ENCODE measurements around the gene POU3F2.
A peak's percentile ranks its signal among the peaks of the same experiment; 100 is the strongest.

POU3F2 gene

GRCh38 chr6:98843271-98844243, 9.2 kb downstream of the POU3F2 start:
- Histone ChIP-seq H3K27ac (replicated peaks; ENCODE audit: low read length) (no peak overlapping the region), H4K8ac (ENCODE audit: low read depth, low read length) (no peak overlapping the region), H3K4me1 (ENCODE audit: control insufficient read depth in 2 of 2, insufficient read depth in 1 of 2, low read depth in 1 of 2, low read length in 2 of 2) (peaks cover 5 to 15% of the 10 kb centered on the region in 2 donors), H3K4me2 (ENCODE audit: insufficient read depth, low read length, poor library complexity, severe bottlenecking) (peak overlapping the region; percentile 67), H3K79me1 (ENCODE audit: low read depth, low read length) (no peaks in the 10 kb centered on the region), H2BK120ac (ENCODE audit: low read depth, low read length) (no peak overlapping the region), H3K4ac (ENCODE audit: low read length) (peak overlapping the region; percentile 6), H4K91ac (ENCODE audit: low read depth, low read length, poor library complexity) (no peak overlapping the region), H3K9ac (ENCODE audit: low read depth, low read length, poor library complexity) (peak overlapping the region; percentile 36), H3K27me3 (ENCODE audit: control insufficient read depth in 3 of 3, insufficient read depth in 3 of 3, low read depth in 1 of 3, low read length in 3 of 3) (peaks cover 0 to 34% (median 16%) of the 10 kb centered on the region in 3 experiments), H2AK5ac (ENCODE audit: low read depth, low read length) (peak overlapping the region; percentile 60), H2BK15ac (ENCODE audit: low read length) (peak overlapping the region; percentile 93), H3K36me3 (replicated peaks in 1 of 2; ENCODE audit: control insufficient read depth in 2 of 2, insufficient read depth in 2 of 2, low read length in 2 of 2) (peaks cover 0 to 92% of the 10 kb centered on the region in 2 donors), H2BK12ac (ENCODE audit: low read length) (no peak overlapping the region), H3K4me3 (ENCODE audit: low read length in 2 of 2) (peak overlapping the region; percentile 71 to 99), H3K14ac (ENCODE audit: low read length) (peak overlapping the region; percentile 43), H3K23ac (ENCODE audit: low read depth, low read length, poor library complexity) (peak overlapping the region; percentile 34), H2AFZ (ENCODE audit: low read length) (no peak overlapping the region), H2BK5ac (ENCODE audit: low read length) (peak overlapping the region; percentile 56), H3K9me3 (replicated peaks in 1 of 2; ENCODE audit: control insufficient read depth in 2 of 2, insufficient read depth in 1 of 2, low read depth in 1 of 2, low read length in 2 of 2) (no peaks in the 10 kb centered on the region), H3K18ac (ENCODE audit: low read length) (peak overlapping the region; percentile 92)
- DNase-seq (ENCODE audit: low spot score), result peak; percentile 32
- no CpG with 5 or more reads among the region's 53 CpGs for WGBS, 2 donors (ENCODE audit: extremely low coverage in 2 of 2, insufficient read length in 2 of 2, insufficient replicate concordance in 1 of 2)

GRCh38 chr6:98844244-98845210, 10.2 kb downstream of the POU3F2 start:
- no peak overlapping the region for H4K91ac ChIP-seq (ENCODE audit: low read depth, low read length, poor library complexity)
- H3K9ac ChIP-seq (ENCODE audit: low read depth, low read length, poor library complexity), result no peak overlapping the region
- no CpG with 5 or more reads among the region's 51 CpGs for WGBS, 2 donors (ENCODE audit: extremely low coverage in 2 of 2, insufficient read length in 2 of 2, insufficient replicate concordance in 1 of 2)
- no peak overlapping the region for H3K23ac ChIP-seq (ENCODE audit: low read depth, low read length, poor library complexity)
- peaks cover 5 to 15% of the 10 kb centered on the region in 2 donors for H3K4me1 ChIP-seq (ENCODE audit: control insufficient read depth in 2 of 2, insufficient read depth in 1 of 2, low read depth in 1 of 2, low read length in 2 of 2)
- no peak overlapping the region for H3K14ac ChIP-seq (ENCODE audit: low read length)
- no peak overlapping the region for H2BK15ac ChIP-seq (ENCODE audit: low read length)
- peak overlapping the region; percentile 35 for H3K18ac ChIP-seq (ENCODE audit: low read length)
- H2BK120ac ChIP-seq (ENCODE audit: low read depth, low read length), result no peak overlapping the region
- H3K4me2 ChIP-seq (ENCODE audit: insufficient read depth, low read length, poor library complexity, severe bottlenecking), result peak overlapping the region; percentile 79
- DNase-seq (ENCODE audit: low spot score), result peak; percentile 62
- peaks cover 0 to 92% of the 10 kb centered on the region in 2 donors for H3K36me3 ChIP-seq (replicated peaks in 1 of 2; ENCODE audit: control insufficient read depth in 2 of 2, insufficient read depth in 2 of 2, low read length in 2 of 2)
- H3K79me1 ChIP-seq (ENCODE audit: low read depth, low read length), result no peaks in the 10 kb centered on the region
- no peak overlapping the region for H2BK5ac ChIP-seq (ENCODE audit: low read length)
- H3K27ac ChIP-seq (replicated peaks; ENCODE audit: low read length), result no peak overlapping the region
- H2AK5ac ChIP-seq (ENCODE audit: low read depth, low read length), result no peak overlapping the region
- H3K4ac ChIP-seq (ENCODE audit: low read length), result no peak overlapping the region
- H3K27me3 ChIP-seq (ENCODE audit: control insufficient read depth in 3 of 3, insufficient read depth in 3 of 3, low read depth in 1 of 3, low read length in 3 of 3), result peaks cover 0 to 34% (median 16%) of the 10 kb centered on the region in 3 experiments
- H3K9me3 ChIP-seq (replicated peaks in 1 of 2; ENCODE audit: control insufficient read depth in 2 of 2, insufficient read depth in 1 of 2, low read depth in 1 of 2, low read length in 2 of 2), result no peaks in the 10 kb centered on the region
- no peak overlapping the region for H4K8ac ChIP-seq (ENCODE audit: low read depth, low read length)
- no peak overlapping the region for H2BK12ac ChIP-seq (ENCODE audit: low read length)
- H3K4me3 ChIP-seq (ENCODE audit: low read length in 2 of 2), result peak overlapping the region; percentile 71 to 99
- no peak overlapping the region for H2AFZ ChIP-seq (ENCODE audit: low read length)

- peaks cover 0 to 32% (median 16%) of the 10 kb centered on the region in 3 experiments for H3K27me3 ChIP-seq (ENCODE audit: control insufficient read depth in 3 of 3, insufficient read depth in 3 of 3, low read depth in 1 of 3, low read length in 3 of 3)
- H2BK12ac ChIP-seq (ENCODE audit: low read length), result no peak overlapping the region
- no peaks in the 10 kb centered on the region for H3K79me1 ChIP-seq (ENCODE audit: low read depth, low read length)
- H3K4me2 ChIP-seq (ENCODE audit: insufficient read depth, low read length, poor library complexity, severe bottlenecking), result peak overlapping the region; percentile 79
- H3K18ac ChIP-seq (ENCODE audit: low read length), result peak overlapping the region; percentile 66
- peak overlapping the region; percentile 50 for H2BK120ac ChIP-seq (ENCODE audit: low read depth, low read length)
- no peak overlapping the region for H2BK15ac ChIP-seq (ENCODE audit: low read length)
- no CpG with 5 or more reads among the region's 50 CpGs for WGBS, 2 donors (ENCODE audit: extremely low coverage in 2 of 2, insufficient read length in 2 of 2, insufficient replicate concordance in 1 of 2)
- H3K27ac ChIP-seq (replicated peaks; ENCODE audit: low read length), result peak overlapping the region; percentile 78
- H4K91ac ChIP-seq (ENCODE audit: low read depth, low read length, poor library complexity), result no peak overlapping the region
- no peak overlapping the region for H3K4ac ChIP-seq (ENCODE audit: low read length)
- no peak overlapping the region for H2BK5ac ChIP-seq (ENCODE audit: low read length)
- DNase-seq (ENCODE audit: low spot score), result peak; percentile 89
- no peak overlapping the region for H4K8ac ChIP-seq (ENCODE audit: low read depth, low read length)
- no peak overlapping the region for H3K9ac ChIP-seq (ENCODE audit: low read depth, low read length, poor library complexity)
- no peak overlapping the region for H3K14ac ChIP-seq (ENCODE audit: low read length)
- no peaks in the 10 kb centered on the region for H3K9me3 ChIP-seq (replicated peaks in 1 of 2; ENCODE audit: control insufficient read depth in 2 of 2, insufficient read depth in 1 of 2, low read depth in 1 of 2, low read length in 2 of 2)
- H3K4me3 ChIP-seq (ENCODE audit: low read length in 2 of 2), result peak overlapping the region; percentile 78 to 99
- H3K36me3 ChIP-seq (replicated peaks in 1 of 2; ENCODE audit: control insufficient read depth in 2 of 2, insufficient read depth in 2 of 2, low read length in 2 of 2), result peaks cover 0 to 92% of the 10 kb centered on the region in 2 donors
- no peak overlapping the region for H2AFZ ChIP-seq (ENCODE audit: low read length)
- H3K4me1 ChIP-seq (ENCODE audit: control insufficient read depth in 2 of 2, insufficient read depth in 1 of 2, low read depth in 1 of 2, low read length in 2 of 2), result peaks cover 5 to 15% of the 10 kb centered on the region in 2 donors
- H2AK5ac ChIP-seq (ENCODE audit: low read depth, low read length), result no peak overlapping the region
- H3K23ac ChIP-seq (ENCODE audit: low read depth, low read length, poor library complexity), result no peak overlapping the region
Observed at GRCh38 chr6:98845211-98846020, 11.0 kb downstream of the POU3F2 start.
